Lung microvascular endothelial cell (primary cell): ENCODE results near the gene NIN. TPM values are rescaled to one million over a fixed set of nuclear protein-coding genes. Genes with fewer than 3 reads are reported as not detected.

Experiments used
- DNase-seq, 2 donors: peaks; one replicate each; pipeline versions ENCODE4 v3.0.0 to v3.0.0-alpha.2; 2010; ENCODE audit warnings: low read depth in 2 of 2
- total RNA-seq: library from RNA; depleted of rRNA; stranded (reverse); fragments of >200 nt; gene quantifications from 2 replicates; pipeline ENCODE4 v1.2.1, GENCODE V29; 2014

NIN gene
- total RNA-seq, 1 donor from 2014 or later: 22.0 TPM

DNA sequence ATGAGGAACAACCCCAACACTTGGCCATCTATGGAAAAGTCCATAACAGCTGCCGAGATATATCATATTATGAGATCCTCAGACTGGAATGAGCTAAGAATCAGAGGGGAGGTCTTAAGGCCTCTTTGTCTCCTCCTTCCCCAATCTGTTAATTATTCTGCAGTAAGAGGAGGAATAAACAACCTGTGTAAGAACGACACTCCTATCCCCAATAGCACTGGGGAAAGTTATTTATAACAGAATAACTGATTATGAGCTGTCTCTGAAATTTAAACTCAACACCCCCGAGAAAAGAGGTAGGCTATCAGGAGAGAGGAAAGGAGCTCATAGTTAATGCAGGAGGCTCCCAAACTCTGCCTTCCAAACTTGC lies 68.0 kb downstream of the NIN start:
- DNase-seq: no peak

DNA sequence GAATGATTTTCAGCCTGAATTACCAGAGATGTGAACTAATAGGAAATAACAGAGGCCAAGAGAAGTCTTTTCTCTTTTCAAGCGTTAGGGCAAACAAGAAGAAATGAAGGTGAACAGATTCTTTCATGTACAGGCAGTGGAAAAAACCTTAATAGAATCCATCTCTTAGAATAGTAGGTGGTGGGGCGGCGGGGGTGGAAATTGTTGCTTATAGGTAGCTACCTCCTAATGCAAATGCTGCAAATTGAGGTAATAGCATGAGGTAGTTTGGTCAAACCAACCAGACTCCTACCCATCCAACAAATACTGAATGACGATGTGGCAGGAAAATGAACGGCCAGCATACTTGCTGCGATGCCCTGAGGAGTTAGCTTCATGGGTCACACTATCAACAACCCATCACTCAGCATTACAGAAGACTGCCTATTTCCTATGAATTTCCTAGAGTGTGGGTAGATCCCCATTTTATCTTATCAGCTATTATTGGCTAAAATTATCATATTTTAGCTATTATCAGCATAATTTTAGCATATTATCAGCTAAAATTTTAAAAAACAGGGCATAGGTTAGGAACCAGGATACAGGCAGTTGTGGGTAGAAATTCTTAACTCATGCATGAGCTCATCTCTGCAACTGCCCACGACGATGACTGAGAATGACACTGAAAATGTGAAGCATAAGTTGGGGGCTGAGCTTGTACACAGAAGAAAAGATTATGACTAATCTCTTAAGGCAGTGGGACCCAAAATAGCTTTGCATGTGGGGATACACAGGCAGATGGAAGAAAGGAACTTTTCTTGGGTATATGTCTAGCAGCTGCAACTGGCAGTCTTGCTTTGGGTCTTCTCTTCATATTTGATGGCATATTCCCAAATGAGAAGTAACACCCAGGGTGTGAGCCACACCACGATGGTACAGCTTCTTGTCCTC lies 68.7 kb downstream of the NIN start:
- DNase-seq: peak in 1 of 2 donors; percentile 29

DNA sequence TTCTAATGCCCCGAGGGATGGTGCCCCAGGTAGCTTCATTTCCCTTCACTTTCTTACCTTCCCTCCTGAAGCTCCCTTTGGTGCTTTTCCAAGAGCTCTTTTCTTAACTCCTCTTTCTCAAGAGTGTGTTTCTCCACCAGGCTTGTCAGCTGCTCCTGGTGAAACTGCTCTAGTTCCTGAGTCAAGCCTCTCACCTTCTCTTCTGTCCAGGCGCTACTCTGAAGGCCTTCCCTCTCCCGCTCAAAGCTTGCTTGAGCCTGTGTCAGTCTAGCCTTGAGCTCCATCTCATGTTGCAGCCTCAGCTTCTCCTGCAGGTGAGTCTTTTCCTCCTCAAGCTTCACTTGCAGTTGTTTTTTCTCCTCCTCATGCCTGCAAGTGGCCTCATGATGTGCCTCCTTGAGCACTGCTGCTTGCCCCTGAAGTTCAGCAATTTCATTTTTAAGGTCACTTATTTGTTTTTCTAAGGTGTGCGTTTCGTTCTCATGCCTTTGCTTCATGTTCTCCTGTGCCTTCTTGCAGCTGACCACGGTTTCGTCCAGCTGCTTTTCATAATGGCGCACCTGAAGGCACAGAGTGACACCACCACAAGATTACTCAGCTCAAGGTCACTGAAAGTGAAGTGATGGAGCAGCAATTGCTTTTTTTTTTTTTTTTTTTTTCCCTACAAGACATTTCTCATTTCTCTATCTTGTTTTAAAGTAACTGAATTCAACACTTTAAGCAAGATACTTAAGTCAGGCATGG lies 71.0 kb downstream of the NIN start:
- DNase-seq: no peak

DNA sequence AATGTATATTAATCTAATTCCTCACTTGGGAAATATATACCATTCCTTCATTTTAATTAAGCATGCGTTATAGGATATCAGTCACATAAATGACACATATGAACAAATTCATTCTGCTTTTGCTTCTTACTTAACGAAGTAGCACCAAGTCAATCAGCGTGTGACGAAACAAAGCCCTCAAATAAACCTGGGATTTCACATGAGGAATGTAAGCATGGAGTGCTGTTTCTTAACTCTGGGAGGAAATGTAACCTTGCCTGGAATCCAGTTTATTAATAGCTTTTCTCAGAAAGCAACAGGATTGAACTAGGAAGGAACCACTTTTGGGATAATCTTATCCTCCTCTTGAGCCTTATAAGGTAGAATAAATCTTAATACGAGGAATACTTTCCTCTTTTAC lies 72.0 kb downstream of the NIN start:
- no peak for DNase-seq

DNA sequence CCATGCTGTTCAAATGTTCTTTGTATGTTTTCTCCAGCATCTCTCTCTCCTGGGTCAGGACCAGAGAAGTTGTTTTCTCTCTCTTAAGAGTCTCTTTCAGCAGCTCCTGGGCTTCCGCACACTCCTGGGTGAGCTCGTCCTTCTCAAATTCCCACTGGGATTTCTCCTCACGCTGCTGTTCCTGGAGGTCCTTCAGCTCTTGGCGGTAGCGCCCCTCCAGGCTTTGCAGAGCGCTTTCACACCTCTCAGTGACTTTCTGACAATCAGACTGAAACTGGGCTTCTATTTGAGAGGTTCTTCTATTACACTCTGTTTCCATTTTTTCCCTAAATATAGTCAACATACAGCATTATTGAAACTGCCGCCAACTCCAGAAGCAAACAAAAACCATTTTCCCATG lies 72.7 kb downstream of the NIN start:
- no peak for DNase-seq

DNA sequence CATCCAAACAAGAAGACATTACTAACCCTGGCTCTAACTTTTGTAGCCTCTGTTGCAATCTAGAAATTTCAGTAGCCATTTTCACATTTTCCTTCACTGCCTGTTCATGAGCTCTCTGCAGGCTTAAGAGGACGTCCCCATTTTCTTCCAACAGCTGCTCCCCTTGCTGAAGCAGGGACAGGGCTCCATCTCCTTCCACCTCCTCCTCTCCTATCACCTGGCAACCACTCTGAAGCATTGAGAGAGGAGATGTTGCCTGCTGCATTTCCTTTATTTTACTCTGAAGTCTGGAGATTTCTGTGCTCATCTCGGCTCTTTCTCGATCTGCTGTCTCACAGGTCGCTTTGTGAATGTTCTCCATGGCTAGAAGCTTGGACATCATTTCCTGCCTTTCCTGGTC lies 73.3 kb downstream of the NIN start:
- DNase-seq: no peak

DNA sequence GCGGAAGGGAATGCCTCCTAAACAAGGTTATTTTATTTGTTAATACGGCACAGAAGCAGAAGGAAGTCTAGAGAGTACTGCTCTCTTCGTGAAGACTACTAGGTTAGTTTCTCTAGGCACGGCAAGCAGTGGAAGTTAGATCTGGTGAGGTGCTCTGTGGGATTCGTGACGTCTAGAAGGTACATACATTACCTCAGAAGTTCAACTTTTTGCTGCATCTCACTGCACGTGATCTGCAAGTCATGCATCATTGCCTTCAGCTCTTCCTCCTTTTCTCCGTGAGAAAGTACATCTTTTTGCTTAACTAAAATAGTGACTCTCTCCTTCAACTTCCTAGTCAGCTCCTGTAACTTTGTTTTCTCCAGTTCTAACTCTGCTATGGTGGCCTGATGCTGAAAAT lies 74.7 kb downstream of the NIN start:
- DNase-seq: no peak

DNA sequence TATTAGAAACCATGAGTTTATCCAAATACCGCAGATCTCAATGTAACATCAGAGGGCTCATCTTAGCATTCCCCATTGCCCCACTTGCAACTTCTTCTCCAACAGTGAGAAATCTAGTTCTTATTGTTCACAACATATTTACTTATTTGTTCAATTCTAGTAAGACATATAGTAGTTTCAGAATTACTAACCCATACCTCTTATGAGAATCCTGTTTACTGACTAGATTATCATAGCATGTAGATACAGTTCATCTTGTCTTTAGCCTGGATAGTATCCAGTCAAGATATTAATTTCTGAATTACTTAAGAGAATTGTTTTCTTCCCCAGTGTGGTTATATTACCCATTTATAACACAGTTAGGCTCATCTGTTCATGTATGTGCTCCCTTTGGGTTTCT lies 80.6 kb downstream of the NIN start:
- no peak for DNase-seq

DNA sequence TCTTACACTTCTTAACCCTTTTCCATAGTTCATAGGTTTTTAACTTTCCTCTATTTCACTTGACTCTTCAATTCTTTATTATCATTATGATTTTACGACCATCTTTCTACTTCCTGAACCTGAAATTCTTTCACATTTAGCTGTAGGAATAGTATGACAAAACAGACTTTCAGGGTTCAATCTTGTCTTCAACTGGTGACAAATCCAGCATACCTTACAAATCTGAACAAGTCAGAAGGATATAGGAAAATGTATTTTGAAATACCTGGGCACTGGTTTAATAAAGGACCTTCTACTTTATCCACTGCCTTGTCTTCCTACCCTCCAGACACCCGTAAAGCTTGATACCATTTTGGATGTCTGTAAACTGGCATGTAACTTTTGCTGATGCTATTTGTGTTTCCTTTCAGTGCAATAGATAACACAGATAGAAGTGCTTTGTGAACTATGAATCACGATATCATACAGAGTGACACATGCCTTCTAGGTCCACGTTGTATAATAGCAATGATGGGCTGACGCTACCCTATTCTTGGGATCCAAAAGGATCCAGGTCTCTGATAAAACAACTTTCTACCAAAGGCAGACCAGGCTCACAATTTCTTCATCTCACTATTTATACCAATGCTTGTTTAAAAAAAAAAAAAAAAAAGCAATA lies 85.4 kb downstream of the NIN start:
- DNase-seq: no peak

DNA sequence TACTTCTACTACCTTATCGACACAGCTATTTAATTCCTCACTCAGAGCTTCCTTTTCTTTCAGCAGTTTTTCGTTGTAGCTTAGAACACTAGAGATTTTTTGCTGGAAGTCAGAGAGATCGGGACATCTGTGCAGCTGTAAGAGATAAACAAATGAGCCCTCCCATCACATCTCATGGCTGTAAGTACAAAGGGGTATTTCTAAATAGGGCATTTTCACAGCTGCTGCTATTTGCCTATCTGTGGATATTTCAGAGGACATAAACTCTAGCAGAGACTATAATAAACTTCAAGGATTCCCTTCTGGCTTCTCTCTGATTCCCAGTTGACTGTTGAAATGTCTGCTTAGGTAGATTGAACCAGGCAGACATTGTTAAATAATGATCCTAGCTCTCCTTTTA lies 86.7 kb downstream of the NIN start:
- DNase-seq: no peak

DNA sequence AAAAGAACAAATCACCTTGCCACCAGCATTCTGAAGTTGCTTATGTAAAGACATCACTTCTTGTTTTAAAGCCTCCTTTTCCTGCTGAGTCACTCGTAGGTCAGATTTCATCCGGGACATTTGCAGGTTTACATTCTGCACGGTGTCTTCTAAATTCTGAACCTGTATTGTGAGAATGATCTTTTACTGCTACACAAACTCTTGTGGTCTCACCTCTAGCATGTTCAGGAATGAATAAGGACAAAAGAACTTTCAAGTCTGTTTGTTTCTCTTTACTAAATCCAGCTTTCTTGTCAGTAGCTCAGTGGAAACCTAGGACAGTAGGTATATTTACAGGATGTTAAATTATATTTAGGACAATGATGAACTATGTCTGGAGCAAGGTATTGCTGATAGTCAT lies 89.4 kb downstream of the NIN start:
- DNase-seq: peak; percentile 17 to 66

DNA sequence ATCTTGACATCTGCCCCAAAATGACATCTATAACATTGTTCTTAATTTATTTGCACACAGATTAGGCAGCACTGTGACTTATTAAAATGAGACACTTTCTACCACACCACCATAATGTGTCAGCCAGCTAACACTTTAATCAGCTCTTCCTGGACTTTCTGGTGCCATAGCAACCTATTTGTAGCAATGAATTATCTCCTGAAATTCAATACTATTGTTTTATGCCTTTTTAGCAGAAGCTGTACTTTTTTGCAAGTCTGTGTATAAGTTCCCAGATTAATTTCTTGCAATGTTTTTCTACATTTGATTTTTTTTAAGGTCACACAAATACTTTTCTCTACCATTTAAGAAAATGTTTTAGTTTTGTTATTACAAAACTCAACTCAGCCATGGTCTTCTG lies 90.1 kb downstream of the NIN start:
- peak; percentile 48 to 58 for DNase-seq

DNA sequence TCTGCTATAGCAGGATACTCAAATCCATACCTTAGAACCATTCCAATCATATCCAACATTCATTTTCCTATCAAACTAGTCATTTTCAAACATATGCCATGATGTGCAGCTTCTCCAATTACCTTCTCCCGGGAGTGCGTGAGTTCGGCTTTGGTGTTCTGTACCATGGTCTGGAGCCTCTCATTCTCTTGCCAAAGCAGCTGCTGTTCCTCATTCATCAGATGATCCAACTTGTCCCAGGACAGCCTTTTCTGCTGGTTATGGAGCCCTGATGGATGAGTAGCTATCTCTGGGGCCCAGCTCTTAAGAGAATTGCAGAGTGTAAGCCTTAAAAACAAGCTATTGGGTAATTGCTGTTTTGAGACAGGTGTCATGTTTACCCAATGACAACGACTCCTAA lies 91.8 kb downstream of the NIN start:
- no peak for DNase-seq

DNA sequence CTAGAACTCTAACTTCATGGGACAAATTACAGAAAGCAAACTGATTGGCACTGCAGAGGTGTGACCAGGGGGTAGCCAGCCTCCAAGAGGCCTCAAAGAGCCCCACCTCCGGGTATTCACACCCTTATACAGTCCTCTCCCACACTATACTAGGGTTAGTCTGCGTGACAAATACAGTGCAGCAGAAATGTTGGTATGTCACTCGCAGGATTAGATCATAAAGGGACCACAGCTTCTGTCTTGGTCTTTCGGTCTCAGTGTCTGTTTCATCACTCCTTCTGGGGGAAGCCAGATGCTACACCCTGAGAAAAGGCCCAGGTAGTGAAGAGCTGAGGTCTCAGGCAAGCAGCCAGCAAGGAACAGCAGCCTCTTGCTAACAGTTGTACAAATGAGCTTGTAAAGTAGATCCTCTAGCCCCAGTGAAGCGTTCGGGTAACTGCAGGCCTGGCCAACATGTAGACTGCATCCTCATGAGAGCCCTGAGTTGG lies 94.0 kb downstream of the NIN start:
- no peak for DNase-seq

DNA sequence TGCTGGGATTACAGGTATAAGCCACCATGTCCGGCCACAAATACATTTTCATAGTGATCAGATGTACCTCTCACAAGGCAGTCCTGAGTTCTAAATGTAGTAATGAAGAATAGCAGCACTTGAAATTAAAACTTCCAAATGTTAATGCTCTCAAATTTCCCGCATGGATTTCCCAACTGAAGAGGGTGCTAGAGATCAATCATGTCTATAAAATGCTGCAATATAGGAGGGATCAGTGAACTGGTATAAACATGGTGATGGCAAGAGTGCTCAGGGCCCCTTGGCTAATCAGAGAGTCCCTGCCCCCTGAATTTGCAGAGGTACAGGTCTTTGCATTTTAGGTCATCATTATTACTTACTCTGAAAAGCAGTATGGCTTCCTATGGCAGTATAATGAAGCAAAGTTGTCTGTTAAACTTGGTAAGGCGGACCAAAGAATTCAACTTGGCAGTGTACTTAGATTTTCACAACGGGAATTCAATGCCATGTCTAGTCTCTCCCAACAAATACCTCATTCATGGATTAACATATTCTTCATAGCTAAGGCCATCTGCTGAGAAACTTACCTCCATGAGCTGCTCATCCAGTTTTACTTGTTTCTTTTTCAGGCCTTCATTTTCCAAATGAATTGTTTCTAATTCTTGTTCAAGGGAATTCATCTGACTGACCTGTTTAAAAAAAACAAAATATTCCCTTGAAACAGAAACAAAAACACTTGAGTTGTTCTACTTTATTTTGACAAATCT lies 95.8 kb downstream of the NIN start:
- DNase-seq: no peak

DNA sequence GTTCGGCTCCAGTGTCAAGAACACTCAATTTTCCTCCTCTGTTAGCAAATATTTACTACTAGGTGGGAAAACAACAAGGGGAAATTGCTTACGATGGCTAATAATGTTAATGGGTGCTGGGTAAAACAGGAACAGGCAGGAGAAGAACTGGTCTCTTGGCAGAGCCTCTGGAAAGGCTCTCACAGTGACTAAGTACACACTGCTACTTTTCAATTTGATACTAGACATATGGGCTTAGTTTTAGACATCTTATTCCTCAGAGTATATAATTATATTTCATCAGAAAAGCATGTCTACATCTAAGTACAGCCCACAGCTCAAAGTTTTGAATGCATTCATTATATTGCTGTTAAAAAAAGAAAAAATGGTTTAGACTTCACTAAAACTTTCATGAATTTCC lies 97.5 kb downstream of the NIN start:
- DNase-seq: no peak

DNA sequence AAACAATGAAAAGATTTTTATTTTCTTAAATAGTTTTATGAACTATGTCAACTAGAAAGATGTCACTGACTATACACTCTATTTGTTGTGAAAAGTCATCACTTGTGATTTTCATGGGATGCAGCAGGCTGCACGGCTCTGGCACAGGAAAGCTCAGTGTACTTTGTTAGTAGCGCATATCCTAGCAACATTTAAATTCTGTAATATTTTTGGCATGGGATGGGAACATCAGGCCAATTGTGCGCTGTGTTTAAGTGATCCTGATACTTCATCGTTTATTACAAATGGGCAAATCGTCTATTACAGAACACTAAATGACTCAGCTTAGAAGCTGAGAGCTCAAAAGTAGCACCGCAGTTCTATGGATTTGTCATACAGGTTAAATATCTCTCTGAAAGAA lies 102.1 kb downstream of the NIN start:
- no peak for DNase-seq

DNA sequence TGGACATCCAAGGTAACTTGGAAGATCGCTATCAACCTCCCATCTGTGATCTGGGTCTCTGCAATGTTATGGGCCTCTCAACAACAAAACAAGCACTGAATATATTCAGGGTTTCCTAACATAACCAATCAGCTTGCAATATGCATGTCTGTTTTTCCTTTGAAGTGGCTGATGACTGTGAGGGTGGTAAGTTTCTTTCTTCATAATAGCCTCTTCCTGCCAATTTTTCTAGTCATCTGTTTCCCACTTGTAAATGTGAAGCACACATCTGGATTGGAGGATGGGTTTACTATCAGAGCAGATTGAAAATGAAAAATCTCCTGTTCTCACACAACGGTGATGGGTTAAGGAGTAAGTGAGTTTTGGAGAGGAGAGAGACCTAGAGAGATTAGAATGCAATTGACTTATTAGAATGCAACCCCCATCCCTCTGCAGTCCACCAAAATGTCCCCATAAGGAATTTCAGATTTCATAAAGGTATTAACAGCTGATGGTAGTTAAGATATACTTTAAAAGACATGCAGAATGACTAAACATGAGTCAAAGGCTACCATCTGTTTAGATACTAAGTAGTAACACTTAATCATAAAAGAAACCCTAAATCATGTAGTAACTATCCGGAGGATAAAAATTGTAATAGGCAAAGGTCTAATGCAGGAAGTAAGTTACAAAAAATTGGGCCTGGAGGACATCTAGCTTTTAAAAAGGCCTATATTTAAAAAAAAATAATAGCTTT lies 104.4 kb downstream of the NIN start:
- DNase-seq: peak in 1 of 2 donors; percentile 61

DNA sequence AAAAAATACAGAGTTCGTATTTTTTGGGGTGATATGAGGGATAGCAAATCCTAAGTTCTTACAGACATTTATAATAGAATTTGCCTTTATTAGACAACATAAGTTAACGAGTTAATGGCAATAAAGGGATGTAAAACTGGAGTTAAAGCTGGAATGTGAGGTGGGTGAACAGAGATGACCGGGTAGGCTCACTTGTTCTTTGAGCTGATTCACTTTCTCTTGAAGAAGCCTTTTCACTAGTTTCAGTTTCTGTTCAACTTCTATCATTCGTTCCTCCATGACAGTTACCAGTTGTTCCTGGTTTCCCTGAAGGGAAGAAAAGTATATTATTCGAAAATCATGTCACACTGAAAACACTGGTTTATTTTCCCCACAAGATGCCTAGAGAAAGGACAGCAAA lies 105.2 kb downstream of the NIN start:
- DNase-seq: no peak

DNA sequence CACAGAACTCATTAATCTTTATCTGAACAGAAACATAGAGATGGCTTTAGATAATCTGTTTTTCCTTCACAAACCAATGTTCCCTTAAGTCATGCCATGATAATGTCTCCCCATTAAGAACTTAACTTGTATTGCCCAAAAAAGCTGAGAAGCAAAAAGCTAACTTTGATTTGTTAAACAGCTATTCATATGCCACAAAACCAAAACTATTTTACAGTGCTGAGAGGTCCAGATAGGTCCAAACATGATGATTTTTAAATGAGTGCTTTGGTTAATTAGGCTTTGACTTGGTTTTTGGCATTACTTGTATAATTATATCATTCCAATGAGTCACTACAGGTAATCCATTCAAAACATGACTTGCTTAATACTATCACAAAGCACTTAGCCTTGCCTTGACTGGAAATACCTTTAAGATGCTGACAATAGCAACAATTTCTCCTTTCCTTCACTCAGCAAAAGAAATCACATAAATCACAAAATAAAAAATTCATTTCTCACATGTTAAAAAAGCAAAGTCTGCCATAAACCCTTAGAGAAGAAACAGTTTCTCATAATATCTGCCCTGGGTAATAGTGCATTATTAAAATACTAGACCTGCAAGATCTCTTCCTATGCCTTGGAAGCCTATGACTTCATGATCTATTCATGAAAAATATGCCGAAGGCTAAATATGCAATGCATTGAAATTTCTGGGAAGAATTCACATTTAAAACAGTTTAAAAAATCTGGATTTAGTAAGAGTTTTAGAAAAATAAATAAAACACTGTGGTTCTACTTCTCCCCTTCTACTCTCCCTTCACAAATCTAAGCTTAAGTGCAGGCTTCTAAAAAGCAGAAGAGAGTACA lies 110.8 kb downstream of the NIN start:
- DNase-seq: no peak
